Activated CD8-positive, alpha-beta memory T cell treated with anti-CD3 and anti-CD28 coated beads for 1 hour (primary cell): ENCODE results near the gene RCSD1.
A peak's percentile ranks its signal among the peaks of the same experiment; 100 is the strongest.
"Not testable (repeated sequence)": the region's sequence is repeated elsewhere in the genome, so short reads cannot be mapped to it uniquely, and the experiment has no call there.

ENCODE experiments used
- DNase-seq, 2 donors: peaks; one replicate each; pipeline ENCODE4 v3.0.0-alpha.2; 2020; ENCODE audit warnings: low read depth in 1 of 2; ENCODE audit errors: extremely low read depth in 1 of 2

Gene RCSD1, protein sequence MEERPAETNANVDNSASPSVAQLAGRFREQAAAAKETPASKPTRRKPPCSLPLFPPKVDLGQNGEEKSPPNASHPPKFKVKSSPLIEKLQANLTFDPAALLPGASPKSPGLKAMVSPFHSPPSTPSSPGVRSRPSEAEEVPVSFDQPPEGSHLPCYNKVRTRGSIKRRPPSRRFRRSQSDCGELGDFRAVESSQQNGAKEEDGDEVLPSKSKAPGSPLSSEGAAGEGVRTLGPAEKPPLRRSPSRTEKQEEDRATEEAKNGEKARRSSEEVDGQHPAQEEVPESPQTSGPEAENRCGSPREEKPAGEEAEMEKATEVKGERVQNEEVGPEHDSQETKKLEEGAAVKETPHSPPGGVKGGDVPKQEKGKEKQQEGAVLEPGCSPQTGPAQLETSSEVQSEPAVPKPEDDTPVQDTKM

DNA sequence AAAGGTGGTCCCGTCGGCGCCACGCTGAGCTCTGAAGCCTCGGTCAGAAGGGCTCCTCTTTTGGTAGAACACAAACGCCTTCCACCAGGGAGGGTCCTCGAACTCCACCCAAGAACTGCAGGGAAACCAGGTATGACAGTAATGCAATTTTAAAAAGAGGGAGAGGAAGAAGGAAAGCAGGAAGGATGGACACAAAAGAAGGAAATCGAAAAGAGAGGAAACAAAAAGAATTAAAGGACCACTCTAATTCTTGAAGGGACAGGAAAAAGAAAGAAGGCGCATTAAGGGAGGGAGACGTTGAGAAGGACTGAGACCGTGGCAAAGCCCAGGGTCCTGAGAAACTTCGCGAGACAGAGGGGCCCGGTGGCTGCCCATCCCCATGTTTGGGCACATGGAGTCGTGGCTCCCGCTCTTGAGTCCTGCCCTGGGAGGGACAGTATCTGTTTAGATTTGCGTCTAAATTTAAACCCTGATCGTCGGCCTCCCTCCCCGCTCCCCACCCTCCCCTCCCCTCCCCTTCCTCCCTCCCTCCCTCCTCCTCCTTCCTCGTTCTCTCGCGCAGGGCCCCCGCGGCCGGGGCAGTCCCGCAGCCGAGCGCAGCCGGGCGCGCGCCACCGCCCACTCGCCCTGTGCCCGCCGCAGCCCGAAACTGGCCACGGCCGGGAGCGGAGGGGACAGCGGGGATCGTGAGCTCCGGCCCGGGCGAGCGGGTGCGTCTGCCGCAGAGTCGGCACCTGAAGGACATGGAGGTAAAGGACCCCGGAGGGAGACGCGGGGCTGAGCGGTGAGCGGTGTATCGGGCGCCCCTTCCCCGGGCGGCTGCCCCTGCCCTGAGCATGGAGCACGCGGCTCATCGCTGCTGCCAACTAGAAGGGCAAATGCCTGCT, at the start of gene RCSD1:
Gene RCSD1 (plus strand): TSS at position 552 of the 887 bp plus-strand sequence. CDS start 192 bp downstream, at position 744.
- DNase-seq = peak in 1 of 2 donors; percentile 44

GRCh38 chr1:167582064-167582463, 48.0 kb upstream of the RCSD1 start:
- DNase-seq = no peak

DNA sequence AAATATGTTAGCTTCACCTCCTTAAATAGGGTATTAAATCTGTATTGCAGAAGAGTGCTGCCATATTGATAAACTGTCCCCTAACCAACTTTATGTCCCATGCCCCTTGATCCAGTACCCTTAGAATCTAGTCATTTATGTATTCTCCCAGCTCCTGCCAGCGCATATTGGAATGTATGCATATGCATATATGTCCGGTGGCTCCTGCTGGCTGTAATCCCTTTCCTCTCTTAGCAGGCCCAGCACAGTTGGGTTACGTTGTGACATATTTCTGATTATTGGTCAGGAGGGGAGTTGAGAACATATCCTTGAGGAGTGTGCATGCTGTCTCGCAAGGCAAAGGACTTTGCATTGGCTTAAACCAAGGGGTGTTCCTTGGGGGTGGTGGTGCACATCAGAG, 47.3 kb upstream of the RCSD1 start:
- no peak for DNase-seq

GRCh38 chr1:167584581-167584980, 45.5 kb upstream of the RCSD1 start:
- DNase-seq = no peak

GRCh38 chr1:167587342-167587741, 42.7 kb upstream of the RCSD1 start:
- DNase-seq = no peak

DNA sequence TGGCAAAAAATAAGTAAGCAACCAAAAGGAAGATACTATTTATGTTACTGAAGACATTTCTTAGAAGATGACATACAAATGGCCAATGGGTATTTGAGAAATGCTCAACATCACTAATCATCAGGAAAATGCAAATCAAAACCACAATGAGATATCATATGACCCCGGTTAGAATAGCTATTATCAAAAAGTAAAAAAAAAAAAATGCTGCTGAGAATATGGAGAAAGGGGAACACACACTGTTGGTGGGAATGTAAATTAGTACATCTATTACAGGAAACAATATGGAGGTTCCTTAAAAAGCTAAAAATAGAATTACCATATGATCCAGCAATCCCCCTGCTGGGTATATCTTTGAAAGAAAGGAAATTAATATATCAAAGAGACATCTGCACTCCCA, 42.2 kb upstream of the RCSD1 start:
- no peak for DNase-seq

- DNase-seq = no peak
These were observed 41.7 kb upstream of the RCSD1 start for GRCh38 chr1:167588361-167588760.

- no peak for DNase-seq
These were observed 37.6 kb upstream of the RCSD1 start for GRCh38 chr1:167592475-167592874.

GRCh38 chr1:167593860-167594259, 36.2 kb upstream of the RCSD1 start:
- DNase-seq = no peak

GRCh38 chr1:167594822-167595221, 35.2 kb upstream of the RCSD1 start:
- DNase-seq = no peak

DNA sequence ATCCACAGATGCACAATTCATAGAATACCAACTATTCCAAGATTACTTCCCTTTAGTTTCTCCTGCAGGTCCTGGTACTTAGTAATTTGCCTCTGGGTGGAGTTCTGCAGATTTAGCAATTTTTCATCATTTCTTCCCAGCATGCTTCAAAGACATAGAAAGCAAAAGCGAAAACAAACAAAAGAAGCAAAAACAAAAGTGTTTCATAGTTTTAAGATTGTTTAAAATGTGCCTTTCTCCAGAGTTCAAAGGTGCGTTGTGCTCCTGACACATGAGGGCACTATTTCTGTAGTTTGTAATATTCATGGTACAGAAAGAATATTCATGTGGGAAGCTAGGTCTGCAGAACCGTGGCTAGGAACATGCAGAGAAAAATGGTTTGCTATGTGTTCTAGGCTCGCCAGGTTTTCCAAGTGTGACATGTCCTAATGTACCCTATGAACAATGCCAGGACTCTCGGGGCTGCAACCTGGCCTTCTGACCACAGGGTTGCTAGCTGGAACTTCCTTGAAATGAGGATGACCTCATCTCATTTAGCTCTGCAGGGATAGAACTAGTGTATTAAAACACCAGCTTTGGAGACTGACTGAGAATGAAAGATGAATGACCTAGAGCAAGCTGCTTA, 30.0 kb upstream of the RCSD1 start:
- DNase-seq = no peak

- DNase-seq = no peak
These were observed 28.3 kb upstream of the RCSD1 start for GRCh38 chr1:167601442-167602383.

GRCh38 chr1:167602840-167603239, 27.2 kb upstream of the RCSD1 start:
- DNase-seq = no peak

- DNase-seq = no peak
These were observed 24.5 kb upstream of the RCSD1 start for GRCh38 chr1:167605576-167605975.

- DNase-seq = no peak
These were observed 18.0 kb upstream of the RCSD1 start for GRCh38 chr1:167611983-167612382.

DNA sequence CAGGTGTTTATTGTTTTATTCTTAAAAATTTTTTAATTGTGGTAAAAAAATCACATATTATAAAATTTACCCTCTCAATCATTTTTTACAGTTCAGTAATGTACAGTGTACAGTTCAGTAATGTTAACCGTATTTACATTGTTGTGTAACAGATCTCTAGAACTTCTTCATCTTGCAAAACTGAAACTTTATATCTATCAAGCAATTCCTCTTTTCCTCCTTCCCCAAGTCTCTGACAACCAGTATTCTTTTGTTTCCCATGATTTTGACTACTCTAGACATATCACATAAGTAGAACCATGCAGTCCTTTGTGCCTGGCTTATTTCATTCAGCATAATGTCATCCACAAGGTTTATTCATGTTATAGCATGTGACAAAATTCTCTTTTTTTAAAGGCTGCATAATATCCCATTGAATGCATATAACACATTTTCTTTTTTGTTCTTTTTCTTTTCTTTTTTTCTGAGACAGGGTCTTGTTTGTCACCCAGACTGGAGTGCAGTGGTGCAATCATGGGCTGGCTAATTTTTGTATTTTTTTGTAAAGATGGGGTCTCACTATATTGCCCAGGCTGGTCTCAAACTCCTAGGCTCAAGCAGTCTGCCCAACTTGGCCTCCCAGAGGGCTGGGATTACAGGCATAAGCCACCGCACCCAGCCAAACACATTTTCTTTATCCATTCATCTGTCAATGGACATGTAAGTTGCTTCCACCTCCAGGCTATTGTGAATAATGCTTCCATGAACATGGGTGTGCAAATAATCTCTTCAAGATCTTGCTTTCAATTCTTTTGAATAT, 17.2 kb upstream of the RCSD1 start:
- DNase-seq = no peak

DNA sequence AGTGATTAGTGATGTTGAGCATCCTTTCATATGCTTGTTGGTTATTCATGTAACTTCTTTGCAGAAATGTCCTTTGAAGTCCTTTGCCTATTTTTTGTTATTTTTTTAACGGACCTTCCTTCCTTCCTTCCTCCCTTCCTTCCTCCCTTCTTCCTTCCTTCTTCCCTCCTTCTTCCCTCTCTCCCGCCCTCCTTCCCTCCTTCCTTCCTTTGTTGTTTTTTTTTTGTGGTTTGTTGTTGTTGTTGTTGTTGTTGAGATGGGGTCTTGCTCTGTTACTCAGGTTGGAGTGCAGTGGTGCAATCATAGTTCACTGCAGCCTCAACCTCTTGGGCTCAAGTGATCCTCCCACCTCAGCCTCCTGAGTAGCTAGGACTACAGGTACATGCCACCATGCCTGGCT, 16.0 kb upstream of the RCSD1 start:
- DNase-seq = not testable (repeated sequence)

DNA sequence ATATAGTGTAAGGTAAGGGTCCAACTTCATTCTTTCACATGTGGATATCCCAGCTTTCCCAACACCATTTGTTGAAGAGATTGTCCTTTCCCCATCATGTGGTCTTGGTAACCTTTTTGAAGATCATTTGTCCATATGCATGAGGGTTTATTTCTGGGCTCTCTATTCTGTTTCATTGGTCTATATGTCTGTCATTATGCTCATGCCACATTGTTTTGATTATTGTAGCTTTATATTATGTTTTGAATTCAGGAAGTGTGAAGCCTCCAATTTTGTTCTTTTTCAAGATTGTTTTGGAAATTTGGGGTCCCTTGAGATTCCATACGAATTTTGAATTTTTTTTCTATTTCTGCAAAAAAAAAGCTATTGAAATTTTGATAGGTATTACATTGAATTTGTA, 15.2 kb upstream of the RCSD1 start:
- DNase-seq = no peak

- DNase-seq = no peak
These were observed 13.5 kb upstream of the RCSD1 start for GRCh38 chr1:167616521-167616920.
